Progenitor cell of endocrine pancreas (in vitro differentiated cells): Measurements from ENCODE around the gene C1orf21. TPM values are rescaled to one million over a fixed set of nuclear protein-coding genes. Genes with fewer than 3 reads are reported as not detected.

ENCODE experiments used
- DNase-seq: peaks from one replicate; pipeline ENCODE4 v3.0.0; 2021; ENCODE audit warnings: low spot score; ENCODE audit not compliant: unreplicated experiment
- H3K27ac Mint-ChIP-seq: 2 replicates; pipeline ENCODE4 v1.8.0; 2021; ENCODE audit warnings: mild to moderate bottlenecking, moderate library complexity, mixed read lengths
- H3K27me3 Mint-ChIP-seq: 2 replicates; pipeline ENCODE4 v1.8.0; 2021; ENCODE audit warnings: mixed read lengths
- H3K36me3 Mint-ChIP-seq: 2 replicates; pipeline ENCODE4 v1.8.0; 2022; ENCODE audit warnings: mixed read lengths; ENCODE audit not compliant: insufficient read depth
- H3K4me1 Mint-ChIP-seq: 2 replicates; pipeline ENCODE4 v1.8.0; 2021; ENCODE audit warnings: low read depth, mixed read lengths
- H3K4me3 Mint-ChIP-seq: 2 replicates; pipeline ENCODE4 v1.8.0; 2021; ENCODE audit warnings: low read depth, mild to moderate bottlenecking, moderate library complexity, mixed read lengths
- H3K9me3 Mint-ChIP-seq: 2 replicates; pipeline ENCODE4 v1.8.0; 2021; ENCODE audit warnings: low read depth, mixed read lengths
- CTCF ChIP-seq: fragments of 200-600 bp; sonication (generic); IDR thresholded peaks from one replicate; pipeline ENCODE4 v1.5.0; 2021; ENCODE audit warnings: antibody characterized with exemption, mild to moderate bottlenecking; ENCODE audit not compliant: unreplicated experiment
- total RNA-seq: library from RNA; stranded (reverse); gene quantifications from 2 replicates; pipeline ENCODE4 v1.2.1, GENCODE V29; 2021

The C1orf21 gene
- total RNA-seq, 1 donor from 2014 or later = 10.0 TPM

- Mint-ChIP-seq H3K4me1 (peaks cover 9% of the 10 kb centered on the region), H3K27ac (no peak overlapping the region), H3K36me3 (no peaks in the 10 kb centered on the region), H3K4me3 (no peak overlapping the region), H3K27me3 (no peaks in the 10 kb centered on the region), H3K9me3 (no peaks in the 10 kb centered on the region)
- TF ChIP-seq CTCF = no peak
- no peak for DNase-seq
Measured at GRCh38 chr1:184462155-184462554, 75.3 kb downstream of the C1orf21 start.

- Mint-ChIP-seq H3K27me3 (peaks cover 4% of the 10 kb centered on the region), H3K4me1 (peaks cover 9% of the 10 kb centered on the region), H3K36me3 (no peaks in the 10 kb centered on the region), H3K9me3 (no peaks in the 10 kb centered on the region), H3K4me3 (no peak overlapping the region), H3K27ac (no peak overlapping the region)
- DNase-seq = no peak
- TF ChIP-seq CTCF = no peak
Measured at GRCh38 chr1:184462990-184463389, 76.2 kb downstream of the C1orf21 start.

GRCh38 chr1:184463680-184464079 lies 76.9 kb downstream of the C1orf21 start:
- Mint-ChIP-seq H3K9me3 (no peaks in the 10 kb centered on the region), H3K27me3 (peaks cover 4% of the 10 kb centered on the region), H3K36me3 (no peaks in the 10 kb centered on the region), H3K4me1 (peaks cover 9% of the 10 kb centered on the region), H3K27ac (no peak overlapping the region), H3K4me3 (no peak overlapping the region)
- DNase-seq = no peak
- no peak for TF ChIP-seq CTCF

- DNase-seq = no peak
- Mint-ChIP-seq H3K27me3 (peaks cover 4% of the 10 kb centered on the region), H3K4me3 (no peak overlapping the region), H3K36me3 (no peaks in the 10 kb centered on the region), H3K27ac (no peak overlapping the region), H3K9me3 (no peaks in the 10 kb centered on the region), H3K4me1 (peaks cover 9% of the 10 kb centered on the region)
- TF ChIP-seq CTCF = no peak
Measured at GRCh38 chr1:184464757-184465156, 77.9 kb downstream of the C1orf21 start.

- H3K9me3 Mint-ChIP-seq = no peaks in the 10 kb centered on the region
Measured at GRCh38 chr1:184465489-184466146, 78.8 kb downstream of the C1orf21 start.

More at GRCh38 chr1:184465489-184466146, 78.8 kb downstream of the C1orf21 start:
- Mint-ChIP-seq H3K36me3 (no peaks in the 10 kb centered on the region), H3K4me1 (no peaks in the 10 kb centered on the region), H3K27me3 (peaks cover 4% of the 10 kb centered on the region), H3K27ac (no peak overlapping the region), H3K4me3 (no peak overlapping the region)
- DNase-seq = no peak
- peak; percentile 23 for TF ChIP-seq CTCF
